IPS-20b (cell line): ENCODE data around the gene PCDHA1.
A peak's percentile ranks its signal among the peaks of the same experiment; 100 is the strongest.
"Not testable (repeated sequence)": the region's sequence is repeated elsewhere in the genome, so short reads cannot be mapped to it uniquely, and the experiment has no call there.

ENCODE experiments used
- H3K27ac ChIP-seq: one replicate; pipeline ENCODE4 v1.5.1; 2013; ENCODE audit warnings: low read length
- H3K27me3 ChIP-seq: 2 replicates; pipeline ENCODE4 v1.6.1; 2013; ENCODE audit warnings: mild to moderate bottlenecking, low read length, inconsistent platforms; ENCODE audit not compliant: insufficient read depth
- H3K36me3 ChIP-seq: 2 replicates; pipeline ENCODE4 v1.6.1; 2013; ENCODE audit warnings: low read depth, mild to moderate bottlenecking, inconsistent platforms, low read length, moderate library complexity; ENCODE audit not compliant: insufficient read depth
- H3K4me1 ChIP-seq: 2 replicates; pipeline ENCODE4 v1.6.1; 2013; ENCODE audit warnings: mild to moderate bottlenecking, control low read depth, inconsistent platforms, low read length, moderate library complexity; ENCODE audit not compliant: insufficient read depth
- H3K4me3 ChIP-seq: 2 replicates; pipeline ENCODE4 v1.5.1; 2013; ENCODE audit warnings: mild to moderate bottlenecking, low read length, inconsistent platforms
- H3K9ac ChIP-seq: 2 replicates; pipeline ENCODE4 v1.6.1; 2013; ENCODE audit warnings: low read depth, mild to moderate bottlenecking, inconsistent platforms, low read length, moderate library complexity
- H3K9me3 ChIP-seq: 2 replicates; pipeline ENCODE4 v1.6.1; 2013; ENCODE audit warnings: mild to moderate bottlenecking, low read depth, low read length, inconsistent platforms; ENCODE audit not compliant: insufficient read depth

The PCDHA1 gene

DNA sequence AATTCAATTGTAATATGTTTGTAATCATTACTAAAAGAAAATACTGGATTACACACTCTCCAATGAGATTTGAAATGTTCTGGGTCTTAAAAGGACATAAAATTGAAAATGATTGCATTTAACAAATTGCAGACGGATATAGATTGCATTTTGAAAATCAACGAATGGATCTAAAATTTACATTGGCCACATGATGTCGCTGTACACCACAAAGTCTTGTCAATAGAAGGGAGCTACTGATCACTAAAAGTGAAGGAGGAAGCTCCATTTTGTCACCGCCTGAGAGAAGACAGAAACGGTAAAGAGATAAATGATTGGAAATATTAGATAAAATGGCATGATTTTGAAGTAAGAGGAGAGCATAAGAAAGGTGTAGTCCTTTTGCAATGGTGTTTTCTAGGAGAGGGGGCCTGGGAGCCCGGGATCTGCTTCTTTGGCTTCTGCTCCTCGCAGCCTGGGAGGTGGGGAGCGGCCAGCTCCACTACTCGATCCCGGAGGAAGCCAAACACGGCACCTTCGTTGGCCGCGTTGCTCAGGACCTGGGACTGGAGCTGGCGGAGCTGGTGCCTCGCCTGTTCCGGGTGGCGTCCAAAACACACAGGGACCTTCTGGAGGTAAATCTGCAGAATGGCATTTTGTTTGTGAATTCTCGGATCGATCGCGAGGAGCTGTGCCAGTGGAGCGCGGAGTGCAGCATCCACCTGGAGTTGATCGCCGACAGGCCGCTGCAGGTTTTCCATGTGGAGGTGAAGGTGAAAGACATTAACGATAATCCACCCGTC is at the start of gene PCDHA1:
Gene PCDHA1 (plus strand): TSS at position 236 of the 782 bp plus-strand sequence.
- Histone ChIP-seq H3K36me3 (no peaks in the 10 kb centered on the region), H3K4me1 (no peaks in the 10 kb centered on the region), H3K4me3 (no peak within 1 kb of the TSS), H3K27me3 (no peaks in the 10 kb centered on the region), H3K9ac (no peak within 1 kb of the TSS), H3K9me3 (peaks cover 82% of the 10 kb centered on the region), H3K27ac (no peak within 1 kb of the TSS)

- H3K27me3 ChIP-seq: no peaks in the 10 kb centered on the region
Measured at GRCh38 chr5:140737486-140737885, 48.5 kb upstream of the PCDHA1 start.

GRCh38 chr5:140741967-140742366 is 44.0 kb upstream of the PCDHA1 start:
- H3K36me3 ChIP-seq: no peaks in the 10 kb centered on the region
- no peaks in the 10 kb centered on the region for H3K4me1 ChIP-seq
- H3K27ac ChIP-seq: no peak overlapping the region
- no peak overlapping the region for H3K9ac ChIP-seq
- H3K4me3 ChIP-seq: no peak overlapping the region
- peaks cover 48% of the 10 kb centered on the region for H3K9me3 ChIP-seq
- no peaks in the 10 kb centered on the region for H3K27me3 ChIP-seq

More at GRCh38 chr5:140737486-140737885, 48.5 kb upstream of the PCDHA1 start:
- H3K9me3 ChIP-seq: peaks cover 57% of the 10 kb centered on the region
- H3K36me3 ChIP-seq: no peaks in the 10 kb centered on the region
- H3K9ac ChIP-seq: no peak overlapping the region
- no peak overlapping the region for H3K4me3 ChIP-seq
- H3K27ac ChIP-seq: no peak overlapping the region
- no peaks in the 10 kb centered on the region for H3K4me1 ChIP-seq

- Histone ChIP-seq H3K9me3 (peaks cover 78% of the 10 kb centered on the region), H3K4me3 (no peak overlapping the region), H3K4me1 (no peaks in the 10 kb centered on the region), H3K27me3 (no peaks in the 10 kb centered on the region), H3K36me3 (no peaks in the 10 kb centered on the region), H3K27ac (no peak overlapping the region), H3K9ac (no peak overlapping the region)
Measured at GRCh38 chr5:140753561-140753960, 32.4 kb upstream of the PCDHA1 start.

GRCh38 chr5:140764177-140764973 is 21.6 kb upstream of the PCDHA1 start:
- Histone ChIP-seq H3K4me3 (no peak overlapping the region), H3K27me3 (no peaks in the 10 kb centered on the region), H3K4me1 (no peaks in the 10 kb centered on the region), H3K36me3 (no peaks in the 10 kb centered on the region), H3K27ac (no peak overlapping the region), H3K9ac (no peak overlapping the region), H3K9me3 (peaks cover 82% of the 10 kb centered on the region)

DNA sequence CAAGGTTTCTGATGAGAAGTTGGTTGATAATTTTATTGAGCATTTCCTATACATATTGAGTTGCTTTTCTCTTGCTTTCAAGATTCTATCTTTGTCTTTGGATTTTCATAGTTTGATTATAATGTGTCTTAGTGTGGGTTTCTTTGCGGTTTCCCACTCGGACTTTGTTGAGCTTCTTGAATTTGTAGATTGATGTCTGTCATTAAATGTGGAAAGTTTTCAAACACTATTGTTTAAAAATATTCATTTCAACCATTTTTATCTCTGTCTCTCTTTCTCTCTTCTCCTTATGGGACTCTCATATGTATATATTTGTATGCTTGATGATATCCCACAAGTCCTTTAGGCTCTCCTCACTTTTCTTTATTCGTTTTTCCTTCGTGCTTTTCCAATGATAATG is 18.5 kb upstream of the PCDHA1 start:
- Histone ChIP-seq H3K4me3 (no peak overlapping the region), H3K27ac (no peak overlapping the region), H3K9ac (no peak overlapping the region), H3K4me1 (no peaks in the 10 kb centered on the region), H3K27me3 (no peaks in the 10 kb centered on the region), H3K9me3 (peaks cover 97% of the 10 kb centered on the region), H3K36me3 (no peaks in the 10 kb centered on the region)

GRCh38 chr5:140780512-140780911 is 5.4 kb upstream of the PCDHA1 start:
- H3K27ac ChIP-seq: no peak overlapping the region
- H3K9ac ChIP-seq: no peak overlapping the region
- H3K9me3 ChIP-seq: peaks cover 86% of the 10 kb centered on the region
- no peaks in the 10 kb centered on the region for H3K4me1 ChIP-seq
- H3K4me3 ChIP-seq: no peak overlapping the region
- no peaks in the 10 kb centered on the region for H3K27me3 ChIP-seq
- H3K36me3 ChIP-seq: no peaks in the 10 kb centered on the region

GRCh38 chr5:140787422-140787821 is 1.5 kb downstream of the PCDHA1 start:
- not testable (repeated sequence) for H3K27ac ChIP-seq, H3K9ac ChIP-seq, H3K36me3 ChIP-seq, H3K27me3 ChIP-seq, H3K4me1 ChIP-seq, H3K4me3 ChIP-seq
- H3K9me3 ChIP-seq: peaks cover 83% of the 10 kb centered on the region

DNA sequence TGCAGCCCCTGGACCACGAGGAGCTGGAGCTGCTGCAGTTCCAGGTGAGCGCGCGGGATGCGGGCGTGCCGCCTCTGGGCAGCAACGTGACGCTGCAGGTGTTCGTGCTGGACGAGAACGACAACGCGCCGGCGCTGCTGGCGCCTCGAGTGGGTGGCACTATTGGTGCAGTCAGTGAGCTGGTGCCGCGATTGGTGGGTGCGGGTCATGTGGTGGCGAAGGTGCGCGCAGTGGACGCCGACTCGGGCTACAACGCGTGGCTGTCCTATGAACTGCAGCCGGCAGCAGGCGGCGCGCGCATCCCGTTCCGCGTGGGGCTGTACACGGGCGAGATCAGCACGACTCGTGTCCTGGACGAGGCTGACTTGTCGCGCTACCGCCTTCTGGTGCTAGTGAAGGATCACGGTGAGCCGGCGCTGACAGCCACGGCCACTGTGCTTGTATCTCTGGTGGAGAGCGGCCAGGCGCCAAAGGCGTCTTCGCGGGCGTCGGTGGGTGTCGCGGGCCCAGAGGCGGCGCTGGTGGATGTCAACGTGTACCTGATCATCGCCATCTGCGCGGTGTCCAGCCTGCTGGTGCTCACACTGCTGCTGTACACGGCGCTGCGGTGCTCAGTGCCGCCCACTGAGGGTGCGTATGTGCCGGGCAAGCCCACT is 2.0 kb downstream of the PCDHA1 start:
- not testable (repeated sequence) for H3K27ac ChIP-seq, H3K27me3 ChIP-seq, H3K9ac ChIP-seq, H3K36me3 ChIP-seq, H3K4me1 ChIP-seq, H3K4me3 ChIP-seq
- peaks cover 83% of the 10 kb centered on the region for H3K9me3 ChIP-seq

DNA sequence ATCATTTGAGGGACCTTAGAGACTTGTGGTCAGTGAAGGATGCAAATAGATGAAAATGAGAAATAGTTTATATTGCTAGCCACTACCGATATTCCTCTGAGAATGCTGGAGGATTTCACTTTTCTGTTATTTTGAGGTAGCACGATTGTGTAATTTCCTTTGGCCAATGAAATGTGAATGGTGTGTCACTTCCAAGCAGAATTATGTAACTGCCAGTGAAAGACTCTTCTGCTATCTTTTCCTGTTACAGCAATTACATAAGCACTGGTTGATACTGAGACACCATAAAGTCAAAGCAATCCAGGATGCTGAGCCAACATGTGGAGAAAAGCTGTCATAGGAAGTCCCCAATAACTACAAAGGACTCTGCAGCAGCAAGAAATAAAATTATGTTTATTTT is 5.1 kb downstream of the PCDHA1 start:
- Histone ChIP-seq H3K27ac (no peak overlapping the region), H3K36me3 (no peaks in the 10 kb centered on the region), H3K27me3 (no peaks in the 10 kb centered on the region), H3K4me3 (no peak overlapping the region), H3K9me3 (peaks cover 76% of the 10 kb centered on the region), H3K9ac (no peak overlapping the region), H3K4me1 (no peaks in the 10 kb centered on the region)

DNA sequence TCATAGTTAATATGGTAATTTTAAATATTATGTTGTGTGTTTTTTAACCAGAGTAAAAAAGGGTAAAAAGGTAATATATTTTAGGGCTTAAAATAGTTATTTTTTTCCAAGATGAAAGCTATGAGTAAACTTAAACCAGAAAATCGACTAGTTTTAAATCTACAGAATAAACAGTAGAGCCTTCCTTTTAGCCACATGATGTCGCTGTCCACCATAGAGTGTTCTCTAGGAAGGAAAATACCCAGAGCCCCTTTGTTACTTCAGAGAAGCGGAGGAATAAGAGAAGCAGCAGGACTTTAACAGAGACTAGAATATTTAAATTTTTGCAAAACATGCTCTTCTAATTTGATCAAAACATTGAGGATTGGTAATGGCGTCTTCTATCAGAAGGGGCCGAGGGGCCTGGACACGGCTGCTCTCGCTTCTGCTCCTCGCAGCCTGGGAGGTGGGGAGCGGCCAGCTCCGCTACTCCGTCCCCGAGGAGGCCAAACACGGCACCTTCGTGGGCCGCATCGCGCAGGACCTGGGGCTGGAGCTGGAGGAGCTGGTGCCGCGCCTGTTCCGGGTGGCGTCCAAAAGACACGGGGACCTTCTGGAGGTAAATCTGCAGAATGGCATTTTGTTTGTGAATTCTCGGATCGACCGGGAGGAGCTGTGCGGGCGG is 8.8 kb downstream of the PCDHA1 start, which contains the start of gene PCDHA2:
Gene PCDHA2 (plus strand): TSS at position 258 of the 664 bp plus-strand sequence.
- Histone ChIP-seq H3K27me3 (no peaks in the 10 kb centered on the region), H3K4me3 (peak within 1 kb of the TSS; percentile 24; the same call in 1 of the 2 replicates), H3K36me3 (no peaks in the 10 kb centered on the region), H3K4me1 (no peaks in the 10 kb centered on the region), H3K9me3 (peaks cover 70% of the 10 kb centered on the region), H3K9ac (no peak within 1 kb of the TSS), H3K27ac (no peak within 1 kb of the TSS)
